NCI-H2227 treated with DMSO at 0.1 percent for 48 hours (cell line): Measurements from ENCODE around the gene SLC4A8.
"Not testable (repeated sequence)": the region's sequence is repeated elsewhere in the genome, so short reads cannot be mapped to it uniquely, and the experiment has no call there.

Experiments used
- DNase-seq: peaks from one replicate; lab custom pipeline; 2025; lab: John Stamatoyannopoulos, UW

Gene SLC4A8

GRCh38 chr12:51429700-51430099 is 5.1 kb downstream of the SLC4A8 start:
- DNase-seq, result no peak

- DNase-seq, result no peak
These were observed 5.7 kb downstream of the SLC4A8 start for GRCh38 chr12:51430196-51430895.

GRCh38 chr12:51432921-51433320 is 8.3 kb downstream of the SLC4A8 start:
- peak; percentile 48 for DNase-seq

GRCh38 chr12:51434305-51434704 is 9.7 kb downstream of the SLC4A8 start:
- DNase-seq, result no peak

- DNase-seq, result no peak
These were observed 12.8 kb downstream of the SLC4A8 start for GRCh38 chr12:51437431-51437830.

GRCh38 chr12:51439330-51439729 is 14.7 kb downstream of the SLC4A8 start:
- DNase-seq, result no peak

- no peak for DNase-seq
These were observed 17.0 kb downstream of the SLC4A8 start for GRCh38 chr12:51441583-51441982.

GRCh38 chr12:51442324-51442723 is 17.7 kb downstream of the SLC4A8 start:
- DNase-seq, result peak; percentile 40

GRCh38 chr12:51443573-51443972 is 18.9 kb downstream of the SLC4A8 start:
- no peak for DNase-seq

GRCh38 chr12:51448618-51449256 is 24.1 kb downstream of the SLC4A8 start:
- DNase-seq, result no peak

- no peak for DNase-seq
These were observed 25.1 kb downstream of the SLC4A8 start for GRCh38 chr12:51449580-51450246.

- DNase-seq, result no peak
These were observed 25.7 kb downstream of the SLC4A8 start for GRCh38 chr12:51450333-51450732.

GRCh38 chr12:51450806-51451205 is 26.2 kb downstream of the SLC4A8 start:
- no peak for DNase-seq

GRCh38 chr12:51454016-51454415 is 29.4 kb downstream of the SLC4A8 start:
- not testable (repeated sequence) for DNase-seq

GRCh38 chr12:51455050-51455449 is 30.4 kb downstream of the SLC4A8 start:
- not testable (repeated sequence) for DNase-seq

GRCh38 chr12:51458635-51459034 is 34.0 kb downstream of the SLC4A8 start:
- DNase-seq, result no peak

GRCh38 chr12:51460519-51460918 is 35.9 kb downstream of the SLC4A8 start:
- DNase-seq, result no peak

- DNase-seq, result no peak
These were observed 40.9 kb downstream of the SLC4A8 start for GRCh38 chr12:51465491-51465890.

GRCh38 chr12:51470116-51470515 is 45.5 kb downstream of the SLC4A8 start:
- DNase-seq, result no peak

GRCh38 chr12:51471111-51471864 is 46.7 kb downstream of the SLC4A8 start:
- no peak for DNase-seq

GRCh38 chr12:51472984-51473383 is 48.4 kb downstream of the SLC4A8 start:
- DNase-seq, result no peak

GRCh38 chr12:51473947-51474346 is 49.3 kb downstream of the SLC4A8 start:
- no peak for DNase-seq
